Measurements from ENCODE around the gene CCDC57.

DNA sequence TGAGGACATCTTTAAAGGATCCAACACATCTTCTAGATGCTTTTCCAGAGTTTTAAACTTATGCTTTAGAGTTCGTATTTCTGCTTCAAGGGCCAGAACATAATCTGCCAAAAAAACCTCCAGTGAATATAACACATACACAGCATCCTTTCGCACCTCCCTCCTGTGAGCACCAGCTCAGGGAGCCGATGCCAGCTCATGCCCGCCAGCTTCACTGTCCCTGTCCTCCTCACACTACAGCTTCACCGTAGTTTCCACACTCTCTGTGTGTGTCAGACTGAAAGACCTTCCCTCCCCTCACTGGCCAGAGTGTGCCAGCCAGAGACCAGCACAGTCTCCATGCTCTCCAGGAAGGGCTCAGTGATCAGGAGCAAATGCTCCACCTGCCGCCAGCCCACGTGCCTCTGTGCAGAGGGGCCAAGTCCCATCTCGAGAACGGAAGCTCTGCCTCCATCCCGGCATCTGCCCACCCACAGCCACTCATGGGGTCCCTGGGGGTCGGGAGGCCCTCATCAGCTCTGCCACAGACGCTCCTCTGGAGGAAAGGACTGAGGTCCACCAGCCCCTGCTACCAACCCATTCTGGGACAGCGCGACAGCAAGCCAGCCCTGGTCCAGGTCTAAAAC, 40.8 kb downstream of the CCDC57 start:
- TF ChIP-seq GATA2 (IDR thresholded peaks at IDR 0.05; ENCODE audit: low read depth, low read length) (no peak), GATA3 (IDR thresholded peaks at IDR 0.05; ENCODE audit: low read depth, low read length) (no peak)
